Stimulated activated CD4-positive, alpha-beta T cell treated with anti-CD3 and anti-CD28 coated beads, Interleukin-4, amount 100 ng/mL, for 48 hours (primary cell): Measurements from ENCODE around the gene RAB8B.

Source experiments
- DNase-seq, 2 donors: peaks; one replicate each; pipeline ENCODE4 v3.0.0-alpha.2; 2020; ENCODE audit warnings: low read depth in 2 of 2

RAB8B gene

DNA sequence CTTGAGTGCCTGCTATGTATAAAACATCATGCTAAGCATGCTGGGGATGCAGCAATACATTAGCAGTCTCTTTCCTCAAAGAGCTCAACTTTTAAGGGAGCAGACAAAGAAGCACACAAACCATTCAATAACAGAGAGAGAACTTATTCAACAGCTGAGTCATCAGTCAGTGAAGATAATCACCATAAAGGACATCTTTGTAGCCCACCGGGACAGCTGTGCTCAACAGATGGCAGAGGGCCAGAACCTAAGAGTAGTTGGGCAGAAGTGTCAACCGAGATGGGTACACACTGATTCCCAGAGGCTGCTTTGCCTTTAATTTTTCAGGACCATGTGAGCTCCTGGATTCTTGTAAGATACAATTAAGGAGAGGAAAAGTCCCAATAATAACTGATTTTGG, 4.2 kb upstream of the RAB8B start:
- DNase-seq, result no peak

DNA sequence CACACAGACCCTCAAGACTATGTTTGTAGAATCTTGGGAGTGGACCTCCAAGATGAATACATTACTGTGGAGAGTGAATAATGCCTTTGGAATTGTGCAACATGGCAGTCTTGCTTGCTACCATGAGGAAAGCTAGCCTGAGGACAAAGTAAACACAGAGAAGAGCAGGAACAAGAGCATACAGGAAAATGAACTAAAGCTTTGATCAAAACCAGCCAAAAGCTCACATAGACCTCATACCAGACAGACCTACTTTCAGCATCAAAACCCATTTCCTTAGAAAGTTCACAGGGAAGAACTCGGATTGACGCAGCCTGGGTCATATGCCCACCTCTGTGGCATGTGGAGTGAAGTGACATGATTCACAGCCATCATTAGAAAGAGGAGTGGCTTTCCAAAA, 3.3 kb upstream of the RAB8B start:
- DNase-seq, result no peak

DNA sequence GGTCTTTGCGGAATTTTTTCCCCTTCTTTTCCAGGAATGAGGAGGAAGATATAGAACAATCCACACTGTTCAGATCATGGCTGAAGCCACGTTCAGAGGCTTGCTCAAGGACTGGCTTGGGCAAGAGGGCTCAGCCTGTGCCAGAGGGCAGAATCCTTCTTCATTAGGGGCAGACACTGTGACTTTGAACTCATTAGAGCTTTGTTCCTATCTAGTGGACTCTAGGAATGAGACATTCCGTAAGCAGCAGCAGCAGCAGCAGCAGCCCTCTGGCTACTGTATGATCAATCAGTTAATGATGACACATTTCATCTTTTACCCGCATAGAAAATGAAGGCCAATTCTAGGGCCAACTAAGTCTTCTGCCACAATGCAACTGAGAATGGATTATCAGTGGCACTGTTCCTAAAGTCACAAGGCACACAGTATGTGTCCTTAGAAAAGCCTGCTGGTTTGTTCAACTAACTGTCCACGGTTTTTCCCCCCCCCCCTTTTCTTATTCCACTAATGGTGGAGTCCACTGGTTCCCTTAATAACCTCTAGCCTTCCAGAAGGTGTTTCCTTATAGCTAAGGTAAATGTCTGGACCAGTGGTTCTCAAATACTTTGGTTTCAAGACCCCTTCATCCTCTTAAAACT, 1.7 kb upstream of the RAB8B start:
- no peak for DNase-seq

DNA sequence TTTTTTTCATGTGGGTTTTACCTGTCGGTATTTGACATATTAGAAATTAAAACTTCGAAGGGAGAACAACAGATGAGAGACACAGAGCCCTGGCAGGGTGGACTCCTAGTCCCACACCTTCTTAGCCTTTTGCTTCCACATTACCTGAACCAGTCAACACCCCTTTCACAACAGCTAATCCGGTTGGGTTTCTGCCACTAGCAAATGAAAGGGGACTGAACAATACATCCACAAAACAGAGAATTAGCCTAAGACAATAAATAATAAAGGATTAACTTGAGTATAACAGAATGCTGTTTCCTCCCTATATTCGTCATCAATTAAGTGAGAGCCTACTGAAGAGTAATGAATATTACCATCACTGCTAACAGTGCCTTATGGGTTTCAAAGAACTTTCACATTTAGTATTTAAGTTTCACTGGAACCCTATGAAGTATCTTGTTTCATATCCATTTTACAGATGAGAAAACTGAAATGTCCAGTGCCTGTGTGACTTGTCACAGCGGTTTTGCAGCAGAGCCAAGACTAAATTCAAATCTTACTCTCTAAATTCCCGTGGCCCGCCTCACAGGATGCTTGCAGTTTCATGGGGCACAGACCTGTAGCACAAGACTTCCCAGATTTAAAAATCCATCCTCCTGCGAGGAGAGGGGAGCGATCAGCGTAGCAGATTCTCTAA, 1.0 kb upstream of the RAB8B start:
- DNase-seq, result peak in 1 of 2 donors; percentile 34

DNA sequence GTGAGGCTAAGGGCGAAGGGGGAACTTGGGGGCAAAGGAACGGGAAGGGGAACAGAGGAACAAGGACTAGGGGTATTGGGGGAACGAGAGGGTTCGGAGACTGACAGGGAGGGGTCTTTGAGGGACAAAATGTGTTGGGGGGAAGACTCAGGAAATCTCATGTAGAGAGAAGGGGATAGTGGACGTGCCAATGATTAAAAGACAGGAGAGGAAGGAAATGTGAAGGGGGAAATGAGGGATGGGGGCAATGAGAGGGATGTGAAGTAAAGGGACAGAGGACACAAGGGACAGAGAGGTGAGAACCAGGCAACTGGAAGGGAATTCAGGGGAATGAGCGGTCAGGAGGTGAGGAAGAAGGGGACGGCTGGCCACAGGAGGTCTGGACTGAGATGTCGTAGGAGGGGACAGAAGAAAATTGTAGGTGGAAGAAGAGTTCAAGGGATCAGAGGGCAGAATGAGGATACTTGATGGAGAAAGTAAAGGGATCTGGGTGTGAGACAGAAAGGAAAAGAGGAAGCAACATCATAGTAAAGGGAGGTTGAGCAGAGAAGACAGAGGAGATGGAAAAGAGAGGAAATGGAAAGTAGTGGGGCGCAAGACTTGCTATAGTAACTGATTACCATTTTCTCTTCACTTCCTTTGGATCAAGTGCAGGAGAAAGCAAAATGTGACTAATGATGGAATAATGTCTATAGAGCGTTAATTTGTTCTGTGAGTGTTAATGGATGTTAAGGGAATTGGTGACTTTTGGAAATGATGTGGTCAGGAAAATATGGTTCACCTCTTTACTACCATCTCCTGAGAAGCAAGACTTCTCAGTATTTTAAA, 749 bp downstream of the RAB8B start:
- no peak for DNase-seq

DNA sequence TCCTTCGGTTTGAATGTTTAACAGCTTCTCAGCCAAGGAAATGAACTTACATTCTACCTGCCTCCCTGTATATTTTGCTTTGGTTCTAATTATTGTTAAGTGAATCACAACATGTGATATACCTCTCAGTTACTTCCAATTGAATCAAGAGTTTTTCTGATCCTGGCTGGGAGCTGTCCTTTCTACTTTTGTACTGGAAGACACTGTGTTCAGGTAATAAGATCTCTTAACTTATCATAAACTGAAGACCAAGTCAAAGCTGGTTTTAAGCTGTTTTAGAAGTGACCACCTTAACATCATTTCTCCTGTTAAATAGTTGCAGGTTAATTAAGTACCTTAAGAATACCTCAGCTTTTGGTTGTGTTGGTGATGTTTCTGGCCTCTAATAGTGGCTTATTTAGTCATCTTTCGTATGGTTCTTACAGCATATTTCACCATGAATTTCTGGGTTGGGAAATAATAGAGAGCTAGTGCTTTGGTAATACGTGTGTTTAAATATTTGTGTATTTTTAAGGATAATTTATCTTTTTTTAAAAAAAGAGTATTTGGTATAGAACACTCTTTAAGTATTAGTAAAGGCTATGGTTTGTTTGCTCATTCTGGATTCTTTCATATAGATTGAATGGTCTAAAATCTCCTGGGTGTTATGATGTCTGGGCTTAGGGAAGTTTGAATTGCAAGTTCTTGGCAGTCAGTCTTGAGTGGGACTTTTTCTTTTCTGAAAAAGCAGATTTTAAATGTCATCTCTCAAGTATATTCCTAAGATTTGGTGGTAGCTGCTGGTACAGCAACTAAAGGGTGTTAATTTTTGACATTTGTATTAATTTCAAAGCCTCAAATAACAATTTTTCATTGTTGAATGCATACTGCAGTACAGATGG, 1.6 kb downstream of the RAB8B start:
- DNase-seq, result no peak

DNA sequence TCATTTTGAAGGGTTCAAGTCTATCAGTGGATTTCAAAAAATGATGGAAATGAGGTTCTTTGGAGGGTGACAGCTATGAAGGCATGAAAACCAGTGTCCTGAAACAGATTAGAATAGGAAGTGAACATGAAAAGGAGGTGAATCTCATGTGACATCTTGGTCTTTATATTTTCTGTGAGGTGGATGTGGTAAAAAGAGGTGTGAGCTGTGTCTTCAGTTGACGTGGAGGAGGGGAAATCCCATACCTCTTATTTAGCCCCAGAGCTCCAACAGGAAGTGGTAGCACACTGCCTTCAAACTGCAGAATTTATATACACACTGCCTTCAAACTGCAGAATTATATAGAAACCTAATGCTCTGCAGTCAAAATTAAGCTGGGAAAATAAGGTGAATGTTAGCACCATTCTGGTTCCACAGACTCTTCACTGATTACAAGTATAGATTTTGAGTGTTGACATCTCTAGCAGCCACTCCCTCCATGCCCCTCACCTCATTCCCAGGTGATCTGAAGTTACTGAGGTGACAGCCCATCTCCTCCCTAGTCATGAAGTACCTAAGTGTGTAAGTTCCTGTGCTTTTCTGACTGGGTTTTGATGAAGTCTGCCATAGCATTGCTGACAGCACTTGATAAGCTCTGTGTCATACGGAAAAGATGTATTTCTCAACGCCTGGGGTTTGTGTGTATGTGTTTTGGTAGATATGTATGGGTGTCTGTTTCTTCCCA, 2.7 kb downstream of the RAB8B start:
- peak in 1 of 2 donors; percentile 32 for DNase-seq

DNA sequence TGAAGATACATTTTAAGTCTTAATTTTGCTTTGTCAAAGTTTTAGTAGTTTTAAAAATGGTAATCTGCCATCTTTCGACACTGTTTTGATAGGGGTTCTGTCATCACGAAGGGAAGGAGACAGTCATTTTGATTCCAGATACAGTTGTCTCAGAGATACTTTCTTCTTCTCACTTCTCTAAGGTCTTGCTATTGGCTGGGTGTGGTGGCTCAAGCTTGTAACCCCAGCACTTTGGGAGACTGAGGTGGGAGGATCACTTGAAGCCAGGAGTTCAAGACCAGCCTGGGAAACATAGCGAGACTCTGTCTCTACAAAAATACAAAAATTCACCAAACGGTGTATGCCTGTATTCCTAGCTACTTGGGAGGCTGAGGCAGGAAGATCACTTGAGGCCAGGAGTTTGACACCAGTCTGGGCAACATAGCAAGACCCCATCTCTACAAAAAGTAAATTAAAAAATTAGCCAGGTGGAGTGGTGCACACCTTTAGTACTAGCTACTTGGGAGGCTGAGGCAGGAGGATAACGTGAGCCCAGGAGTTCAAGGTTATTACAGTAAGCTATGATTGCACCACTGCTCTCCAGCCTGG, 3.3 kb downstream of the RAB8B start:
- DNase-seq, result no peak

DNA sequence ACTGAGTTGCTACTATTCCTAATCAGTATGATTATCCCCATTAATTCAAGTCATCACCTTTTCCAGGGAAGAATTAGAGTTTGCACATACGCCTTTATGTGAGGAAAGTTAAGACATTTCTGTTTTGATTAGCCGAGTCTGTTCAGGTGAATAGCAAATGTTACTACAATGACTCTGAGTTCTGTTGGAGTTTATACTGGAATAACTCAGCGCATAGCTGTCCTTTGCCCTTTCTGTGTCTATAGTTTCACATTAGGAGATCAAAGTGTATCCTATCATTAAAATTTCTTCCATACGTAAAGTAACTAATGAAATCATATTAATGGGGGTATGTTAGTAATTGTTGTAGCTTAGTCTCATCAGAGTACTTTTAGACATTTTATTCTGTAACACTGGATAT, 4.9 kb downstream of the RAB8B start:
- no peak for DNase-seq

DNA sequence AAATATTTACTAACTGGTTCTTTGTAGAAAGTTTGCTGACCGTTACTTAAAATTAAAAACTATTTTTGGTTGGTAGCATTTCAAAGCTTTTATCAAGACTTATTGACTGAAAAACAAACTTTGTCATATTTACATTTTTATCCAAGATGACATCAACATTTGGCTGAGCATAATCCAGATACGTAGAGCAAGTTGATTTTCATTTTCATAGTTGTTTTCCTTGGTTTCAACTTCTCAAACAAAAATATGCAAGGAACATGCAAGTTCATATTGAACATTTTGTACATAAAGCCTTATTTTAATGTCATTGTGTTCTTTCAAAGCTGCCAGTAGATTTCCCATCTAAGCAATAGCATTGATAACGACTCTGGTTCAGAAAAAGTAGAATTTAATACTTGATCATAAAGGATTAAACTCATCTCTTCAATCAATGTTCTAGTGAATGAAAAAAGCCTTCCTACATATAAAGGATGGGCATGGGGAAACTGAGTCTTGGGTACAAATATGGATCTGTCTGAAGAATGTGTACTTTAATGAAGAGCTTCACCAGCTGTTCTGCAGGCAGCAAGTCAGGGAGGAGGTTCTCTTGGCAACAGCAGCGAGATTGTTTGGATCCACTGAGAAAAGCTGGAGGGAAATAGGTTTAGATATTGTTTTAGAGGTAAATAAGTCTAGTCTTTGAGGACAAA, 5.6 kb downstream of the RAB8B start:
- no peak for DNase-seq

DNA sequence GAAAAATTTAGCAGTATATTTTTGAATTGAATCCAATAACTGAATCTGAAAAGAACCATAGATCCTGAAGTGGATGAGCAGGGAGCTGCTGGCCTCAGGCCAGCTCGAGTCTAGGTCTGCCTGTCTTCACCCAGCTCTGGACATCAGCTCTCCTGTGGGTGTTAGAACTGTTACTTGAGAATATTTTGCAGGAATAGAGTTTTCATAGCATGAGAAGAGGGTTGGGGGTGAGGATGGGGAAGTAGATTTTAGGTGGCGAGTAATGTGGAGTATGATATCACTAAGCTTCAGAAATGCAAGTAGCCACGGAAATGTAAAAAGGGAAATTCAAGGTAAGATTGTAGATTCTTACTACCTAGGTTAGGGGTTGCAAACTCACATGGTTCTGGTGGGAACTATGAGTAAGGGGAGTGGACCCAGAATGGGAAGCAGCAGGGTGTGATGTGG, 6.2 kb downstream of the RAB8B start:
- no peak for DNase-seq

DNA sequence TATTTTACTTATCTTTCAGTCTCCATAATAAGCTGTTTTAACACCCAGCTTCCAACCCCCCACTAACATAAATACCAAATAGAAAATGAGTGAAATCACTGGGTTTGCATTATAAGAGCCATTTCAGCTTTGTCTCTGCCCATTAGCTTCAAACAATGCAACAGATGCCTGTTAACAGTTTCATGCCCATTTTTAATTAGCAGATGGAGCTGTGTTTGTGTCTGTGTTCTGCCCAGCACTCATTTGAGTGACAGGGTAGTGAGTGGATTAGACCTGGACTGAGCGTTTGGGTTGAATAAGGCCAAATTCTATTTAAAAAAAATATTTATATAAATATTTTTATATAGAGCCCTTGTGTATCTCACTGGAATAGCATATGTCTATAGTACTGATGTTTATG, 7.4 kb downstream of the RAB8B start:
- no peak for DNase-seq

DNA sequence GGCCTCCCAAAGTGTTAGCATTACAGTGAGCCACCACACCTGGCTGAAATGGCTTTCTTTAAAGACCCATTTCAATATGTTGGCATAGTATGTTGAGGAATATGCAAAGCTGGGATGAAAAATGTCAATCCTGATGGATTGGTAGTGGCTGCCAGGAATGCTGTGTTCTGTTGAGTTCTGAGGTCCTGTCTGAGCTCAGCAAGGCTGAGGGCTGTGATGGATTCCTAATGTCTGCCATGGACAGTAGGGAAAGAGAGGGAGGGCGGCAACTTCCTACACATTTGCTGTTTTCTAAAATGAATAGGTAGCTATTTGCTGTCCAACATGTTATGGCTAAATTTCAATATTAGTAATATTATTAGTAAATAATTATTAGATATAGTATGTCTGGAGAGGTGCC, 8.2 kb downstream of the RAB8B start:
- DNase-seq, result no peak

DNA sequence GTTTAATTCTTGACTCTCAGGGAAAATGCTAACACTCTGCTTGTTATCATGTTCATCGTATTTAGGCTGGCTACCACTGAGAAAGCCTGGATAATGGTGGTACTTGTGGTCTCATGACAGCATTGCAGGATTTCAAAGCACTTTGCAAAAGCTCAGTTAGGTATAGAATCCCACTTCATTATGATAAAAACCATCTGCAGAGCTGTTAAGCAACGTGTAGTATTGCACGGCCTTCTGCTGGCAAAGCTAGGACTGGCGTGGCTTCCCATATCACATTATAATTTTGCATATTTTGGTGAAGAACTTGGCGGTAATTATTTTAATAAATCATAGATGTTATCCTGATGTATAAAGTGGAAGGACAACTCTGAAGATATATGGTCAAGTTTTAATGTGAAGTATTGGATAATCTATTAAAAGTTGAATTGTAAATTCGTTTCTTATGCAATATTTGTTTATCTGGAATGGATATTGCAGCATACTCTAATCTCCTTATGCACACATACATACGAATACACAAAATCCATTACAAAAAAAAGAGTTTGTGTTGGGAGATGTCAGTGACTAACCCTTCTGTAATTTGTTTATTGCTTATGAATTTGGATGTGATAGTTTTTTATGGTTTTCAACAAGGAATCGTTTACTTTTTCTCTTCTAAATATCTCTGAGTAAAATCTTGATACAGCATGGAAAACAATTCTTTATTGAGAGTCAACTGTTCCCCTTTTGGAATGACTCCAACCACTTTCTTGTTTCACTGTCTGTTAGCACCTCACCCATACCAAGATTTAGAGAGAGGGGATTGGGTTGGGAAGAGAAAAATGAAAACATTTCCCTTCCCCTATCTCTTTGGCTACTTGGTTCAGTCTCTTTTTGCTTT, 9.2 kb downstream of the RAB8B start:
- no peak for DNase-seq

DNA sequence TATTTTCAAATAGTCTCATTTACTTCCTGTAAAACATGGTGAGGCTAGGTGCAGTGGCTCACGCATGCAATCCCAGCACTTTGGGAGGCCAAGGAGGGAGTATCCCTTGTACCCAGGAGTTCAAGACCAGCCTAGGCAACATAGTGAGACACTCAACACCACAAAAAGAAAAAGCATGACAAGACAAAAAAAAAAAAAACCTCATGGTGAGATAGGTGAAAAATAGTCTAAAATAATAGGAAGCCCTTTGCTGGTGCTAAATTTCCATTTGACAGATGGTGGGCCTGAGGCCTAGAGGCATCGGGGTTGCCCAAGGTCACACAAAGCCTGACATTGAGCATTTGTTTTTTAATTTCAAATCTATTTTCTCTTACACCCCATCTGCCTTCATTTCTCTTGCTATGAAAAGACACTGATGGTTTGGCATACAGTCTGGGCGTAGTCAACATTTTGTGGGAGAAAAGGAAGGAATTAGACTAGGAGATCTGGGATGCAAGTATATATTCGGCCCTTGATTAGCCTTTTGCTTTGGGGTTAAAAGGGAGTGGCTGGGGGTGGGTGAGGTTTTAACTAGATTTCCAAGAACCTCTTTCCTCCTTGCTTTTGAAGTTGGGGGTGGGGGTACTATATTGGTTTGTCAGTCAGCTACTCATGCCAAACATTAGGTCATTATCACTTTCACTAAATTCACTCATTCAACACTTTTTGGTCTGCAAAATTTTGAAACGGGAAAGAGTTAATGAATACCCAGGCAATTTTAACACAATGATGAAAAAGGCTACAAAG, 11.3 kb downstream of the RAB8B start:
- DNase-seq, result no peak

DNA sequence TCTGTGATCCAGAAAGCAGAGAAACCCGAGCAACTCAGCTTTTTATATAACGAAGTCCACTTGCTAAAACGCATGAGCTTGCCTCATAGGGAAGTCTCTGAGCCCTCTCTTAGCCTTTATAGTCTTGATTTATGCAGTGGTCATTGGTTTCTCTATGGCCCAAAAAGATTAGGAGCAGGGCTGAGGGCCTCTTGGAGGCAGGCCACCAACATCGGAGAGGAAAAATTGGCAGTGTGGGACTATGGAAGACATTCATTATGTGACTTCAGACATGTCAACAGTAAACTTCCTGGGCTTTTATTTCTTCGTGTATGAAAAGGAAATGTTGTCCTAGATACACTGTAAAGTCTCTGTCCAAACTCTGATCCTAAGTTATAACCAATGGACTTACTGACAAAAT, 13.5 kb downstream of the RAB8B start:
- DNase-seq, result no peak

DNA sequence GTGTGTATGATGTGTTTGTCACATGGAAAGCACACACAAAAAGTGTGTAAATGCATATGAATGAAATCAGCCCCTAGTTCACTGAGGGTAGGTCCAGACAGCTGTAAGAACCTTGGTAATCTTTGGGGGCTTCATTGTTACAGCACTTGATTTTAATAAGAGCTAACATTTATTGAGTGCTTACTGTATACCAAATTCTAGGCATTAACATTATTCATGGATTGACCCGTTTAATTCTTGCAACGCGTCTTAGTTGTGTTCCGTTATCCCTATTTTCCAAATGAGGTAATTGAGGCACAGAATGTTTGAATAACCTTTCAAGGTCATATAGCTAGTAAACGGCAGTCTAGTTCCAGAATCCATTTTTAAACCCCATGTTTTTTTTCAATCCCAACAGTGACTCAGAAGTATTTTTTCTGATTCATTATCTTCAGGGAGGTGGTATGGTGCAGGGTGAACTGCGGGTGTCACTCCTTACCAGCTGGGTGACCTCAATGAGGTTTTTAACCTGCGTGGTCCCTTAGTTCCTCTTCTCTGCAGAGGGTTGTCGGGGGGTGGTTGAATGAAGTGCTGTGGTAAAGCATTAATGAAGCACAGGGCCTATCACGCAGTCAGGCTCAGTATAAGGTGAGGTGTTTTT, 14.2 kb downstream of the RAB8B start:
- DNase-seq, result no peak

DNA sequence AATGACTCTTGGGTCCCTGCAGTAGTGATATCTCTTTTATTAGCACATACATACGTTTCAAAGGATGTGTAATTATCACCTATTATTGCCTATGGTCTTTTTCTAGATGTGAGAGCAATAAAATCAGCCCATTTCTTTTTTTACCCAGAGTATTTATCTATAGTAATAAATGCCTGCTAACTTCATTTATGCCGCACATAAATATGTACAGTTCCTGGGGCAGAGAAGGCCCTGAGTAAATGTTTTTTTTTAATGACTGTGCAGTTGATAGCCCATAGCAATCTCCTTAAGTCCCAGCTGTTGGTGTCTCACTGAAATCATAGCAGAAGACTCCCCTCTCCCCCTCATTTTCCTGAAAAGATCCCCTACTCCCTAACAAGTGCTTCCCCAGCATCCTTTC, 16.7 kb downstream of the RAB8B start:
- no peak for DNase-seq
